HG02852 (cell line): ENCODE measurements around the gene NID1.
"Not testable (repeated sequence)": the region's sequence is repeated elsewhere in the genome, so short reads cannot be mapped to it uniquely, and the experiment has no call there.

ENCODE experiments used
- ATAC-seq: cut with Tn5 transposase; IDR thresholded peaks from one replicate; pipeline ENCODE4 v1.9.1; 2021; ENCODE audit warnings: mild to moderate bottlenecking, moderate library complexity; ENCODE audit not compliant: unreplicated experiment

NID1 gene

DNA sequence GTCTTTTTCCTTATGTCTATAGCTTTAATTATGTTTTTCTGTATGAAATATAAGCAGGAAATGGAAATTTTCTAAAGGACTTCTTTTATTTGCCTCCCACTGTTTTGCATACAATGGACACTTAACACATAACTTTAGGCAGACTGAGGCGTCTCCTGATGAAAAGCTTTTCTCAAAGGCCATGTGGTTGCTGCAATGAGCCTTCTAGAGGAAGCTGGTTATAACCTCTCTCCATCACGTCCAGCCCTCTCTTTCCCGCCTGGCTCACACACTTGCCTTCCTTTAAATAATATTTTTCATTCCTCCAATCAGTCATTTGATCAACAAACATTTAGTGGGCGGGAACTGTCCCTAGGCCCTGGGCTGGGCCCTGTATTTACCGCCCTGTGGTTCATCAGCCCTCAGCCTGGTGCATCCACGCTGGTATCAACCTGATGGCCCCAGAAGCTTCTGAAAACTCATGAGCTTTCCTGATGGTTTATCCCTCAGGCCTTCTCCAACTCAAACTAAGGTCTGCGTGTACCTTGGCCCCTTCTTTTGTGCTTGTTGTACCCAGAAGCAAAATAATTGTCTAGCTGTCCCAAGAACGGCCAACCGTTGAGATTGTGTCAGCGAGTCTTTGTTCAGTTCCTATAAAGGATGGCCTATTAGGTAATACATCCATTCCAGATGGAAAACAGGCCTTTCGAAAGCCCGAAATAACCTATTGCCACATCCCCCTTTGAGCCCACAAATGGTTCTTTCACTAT is 122.8 kb downstream of the NID1 start:
- no peak for ATAC-seq

DNA sequence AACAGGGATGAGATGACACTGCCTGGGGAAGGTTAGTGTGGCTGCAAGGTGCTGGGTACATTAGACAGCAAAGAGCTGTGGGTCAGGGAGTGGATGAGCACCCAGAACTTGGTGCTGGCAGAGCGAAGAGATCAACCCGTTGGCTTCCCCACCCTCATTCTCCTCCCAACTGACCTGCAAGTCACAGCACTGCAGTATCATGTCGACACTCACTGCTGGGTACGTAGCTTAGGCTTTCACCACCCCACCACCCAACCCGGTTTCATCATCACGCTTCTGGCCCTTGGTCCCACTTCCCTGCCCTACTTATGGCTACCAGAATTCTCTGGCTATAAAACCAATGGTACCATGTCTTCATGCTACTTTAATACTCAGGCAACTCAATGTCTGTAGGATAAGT is 124.6 kb downstream of the NID1 start:
- ATAC-seq, result no peak

DNA sequence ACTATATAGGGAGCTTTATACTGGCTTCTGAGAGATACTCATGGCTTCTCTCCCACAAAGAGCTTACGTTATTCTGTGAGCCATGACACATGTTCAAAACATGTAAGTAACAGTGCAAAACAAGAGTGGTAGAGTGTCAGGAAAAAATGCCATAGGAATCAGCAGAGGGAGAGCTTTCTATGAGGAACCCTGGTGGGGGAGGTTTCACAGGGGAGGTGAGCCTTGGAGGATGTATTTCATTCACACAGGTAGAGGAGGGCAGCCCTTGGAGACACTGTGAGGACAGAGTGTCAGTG is 125.5 kb downstream of the NID1 start:
- no peak for ATAC-seq

DNA sequence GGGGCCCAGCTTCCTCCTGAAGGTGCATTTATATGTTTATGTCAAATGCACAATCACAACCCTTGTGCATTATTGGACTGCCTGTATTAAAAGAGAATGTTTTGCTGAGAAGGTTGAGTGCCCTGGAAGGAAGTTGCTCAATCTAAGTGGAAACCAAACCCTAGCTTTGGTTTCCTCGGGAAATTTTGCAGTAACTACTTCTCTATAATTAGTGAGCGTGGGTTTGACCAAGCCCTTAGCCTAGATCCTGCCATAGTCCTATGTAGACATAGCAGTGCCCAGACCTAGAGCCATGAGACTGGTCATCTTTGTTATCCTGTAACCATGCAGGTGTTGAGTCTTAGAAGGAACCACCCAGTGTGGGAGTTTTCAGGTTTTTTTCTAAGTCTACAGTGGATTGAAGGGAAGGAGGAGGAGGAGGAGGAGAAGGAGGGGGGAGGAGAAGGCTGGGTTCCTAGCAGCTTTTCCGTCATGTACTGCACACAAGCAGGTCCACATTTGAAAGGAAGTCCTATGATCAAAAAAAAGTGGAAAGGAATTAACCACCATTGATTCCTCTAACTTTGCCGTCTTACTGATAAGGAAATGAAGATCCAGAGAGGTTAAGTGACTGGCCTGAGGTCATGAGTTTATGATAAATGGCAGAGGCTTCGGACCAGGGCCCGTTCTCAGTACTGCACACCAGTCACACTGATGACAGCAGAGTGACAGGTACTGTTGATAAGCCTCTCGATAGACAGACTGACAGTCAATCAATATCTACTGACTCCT is 126.0 kb downstream of the NID1 start:
- ATAC-seq, result peak; percentile 52

DNA sequence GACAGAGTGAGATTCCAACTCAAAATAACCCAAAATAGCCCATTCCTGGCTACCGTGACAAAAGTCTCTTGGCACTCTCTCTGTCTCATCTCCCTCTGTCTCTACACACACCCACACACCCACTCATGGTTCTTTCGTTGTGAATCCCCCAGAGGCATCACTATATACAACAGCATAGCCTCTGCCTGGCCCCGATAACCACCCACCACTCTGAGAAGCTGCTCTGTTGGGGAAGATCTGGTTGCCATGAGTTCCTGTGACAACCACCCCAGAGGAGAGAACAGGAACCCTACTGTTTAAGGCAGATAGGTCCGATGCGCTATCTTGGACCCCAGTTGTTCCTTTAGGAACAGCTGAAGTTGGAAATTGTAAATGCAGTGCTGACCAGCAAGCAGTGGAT is 127.8 kb downstream of the NID1 start:
- ATAC-seq, result peak; percentile 41

DNA sequence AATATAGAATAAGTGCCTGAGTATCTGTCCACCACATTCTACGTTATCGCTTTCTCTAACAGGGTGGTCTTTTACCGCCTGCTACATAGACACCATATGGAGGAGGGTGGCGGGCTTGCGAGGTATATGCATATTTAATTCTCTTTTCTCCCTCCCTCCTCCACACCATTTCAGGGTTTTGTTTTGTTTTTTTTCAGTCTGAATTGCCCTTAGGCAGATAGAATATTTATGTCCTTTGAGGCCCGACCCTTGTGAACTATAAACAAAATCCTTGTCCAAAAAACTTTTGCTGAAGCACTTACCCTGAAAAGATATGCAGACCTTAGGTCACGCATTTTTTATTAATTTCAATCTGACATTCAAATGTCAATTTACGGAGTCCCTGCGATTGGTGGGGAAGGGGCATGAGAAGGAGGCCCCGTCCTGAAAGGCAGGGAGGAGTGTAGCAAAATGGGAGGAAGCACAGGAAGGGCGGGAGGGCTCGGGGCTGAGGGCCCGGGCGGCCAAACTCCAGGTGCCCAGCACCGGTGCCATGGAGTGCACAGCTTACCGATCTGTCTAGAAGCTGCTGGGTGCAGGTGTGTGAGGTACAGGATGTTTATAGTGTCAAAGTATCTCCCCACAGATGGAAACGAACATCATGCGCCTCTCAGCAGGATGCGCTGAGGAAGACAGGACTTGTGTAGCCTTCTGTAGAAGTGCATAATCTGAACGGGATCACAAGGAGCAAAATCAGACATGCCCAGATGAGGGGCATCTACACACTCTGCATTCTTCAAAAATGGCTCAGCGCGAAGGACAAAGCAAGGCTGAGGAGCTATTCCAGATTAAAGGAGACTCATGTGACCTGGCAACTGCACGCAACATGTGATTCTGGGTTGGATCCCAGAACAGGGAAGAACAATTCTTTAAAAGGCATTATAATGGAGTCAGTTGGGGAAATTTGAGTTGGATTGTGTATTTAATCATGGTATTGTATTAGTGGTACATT is 129.4 kb downstream of the NID1 start:
- no peak for ATAC-seq

DNA sequence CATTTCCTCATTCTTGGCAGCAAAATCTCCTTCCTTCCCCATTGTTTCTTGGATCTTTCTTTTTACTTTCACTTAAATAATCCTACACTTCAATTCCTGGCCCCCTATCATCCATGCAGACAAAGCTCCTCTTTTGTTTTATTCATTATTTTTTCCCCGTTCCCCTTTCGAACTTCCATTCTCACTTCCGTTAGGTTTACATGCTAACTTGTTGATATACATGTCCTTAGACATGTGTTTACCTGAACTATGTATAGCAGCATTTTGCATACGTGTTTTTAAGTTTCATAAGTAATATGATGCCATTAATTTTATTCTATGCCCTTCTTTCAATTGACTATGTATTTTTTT is 131.1 kb downstream of the NID1 start:
- no peak for ATAC-seq

DNA sequence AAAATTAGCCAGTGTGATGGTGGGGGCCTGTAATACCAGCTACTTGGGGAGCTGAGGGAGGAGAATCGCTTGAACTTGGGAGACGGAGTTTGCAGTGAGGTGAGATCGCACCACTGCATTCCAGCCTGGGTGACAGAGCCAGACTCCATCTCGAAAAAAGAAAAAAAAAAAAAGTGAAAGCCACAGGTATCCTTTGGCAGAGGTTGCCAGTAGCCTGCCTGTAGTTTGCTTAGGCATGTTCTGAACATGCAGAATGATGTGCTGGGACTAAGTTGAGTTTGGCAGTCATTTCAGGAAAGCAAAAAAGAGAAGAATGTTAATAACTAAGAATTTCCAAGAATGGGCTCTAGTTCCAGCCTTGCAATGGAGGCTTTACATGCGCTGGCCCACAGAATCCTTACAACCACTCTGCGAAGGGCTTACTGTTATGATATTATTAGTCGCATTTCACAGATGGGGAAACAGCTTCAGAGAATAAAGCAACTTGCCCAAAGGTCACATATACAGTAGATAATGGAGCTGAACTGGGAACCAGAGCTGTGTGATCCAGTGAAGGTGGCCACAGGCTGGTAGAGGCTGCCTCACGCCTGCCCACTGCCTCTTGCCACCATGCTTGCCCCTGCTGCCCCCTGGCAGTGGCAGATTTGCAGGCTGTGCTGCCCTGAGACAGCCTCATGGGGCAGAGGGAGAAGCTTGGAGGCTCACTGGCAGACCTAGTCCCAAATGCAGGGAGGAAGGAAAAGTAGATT is 131.7 kb downstream of the NID1 start:
- no peak for ATAC-seq

DNA sequence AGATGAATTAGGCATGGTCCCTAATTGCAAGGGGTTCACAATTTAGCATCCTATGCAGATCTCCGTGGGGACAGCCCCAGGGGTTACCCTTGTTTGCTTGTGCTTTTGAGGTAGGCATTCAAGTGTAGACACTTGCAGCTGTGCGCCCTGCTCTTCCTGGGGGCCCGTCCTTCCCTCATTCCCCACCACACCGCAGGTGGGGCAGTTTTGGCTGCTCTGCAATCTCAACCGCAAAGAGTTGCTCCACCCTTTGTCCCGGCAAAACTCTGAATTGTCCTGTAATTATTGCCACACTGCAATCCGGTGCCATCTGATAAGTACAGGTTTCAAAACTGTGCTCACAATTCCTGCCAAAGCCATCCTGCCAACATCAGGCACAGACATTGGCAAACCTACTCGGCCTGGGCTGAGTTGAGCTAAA is 132.8 kb downstream of the NID1 start:
- ATAC-seq, result peak; percentile 63

DNA sequence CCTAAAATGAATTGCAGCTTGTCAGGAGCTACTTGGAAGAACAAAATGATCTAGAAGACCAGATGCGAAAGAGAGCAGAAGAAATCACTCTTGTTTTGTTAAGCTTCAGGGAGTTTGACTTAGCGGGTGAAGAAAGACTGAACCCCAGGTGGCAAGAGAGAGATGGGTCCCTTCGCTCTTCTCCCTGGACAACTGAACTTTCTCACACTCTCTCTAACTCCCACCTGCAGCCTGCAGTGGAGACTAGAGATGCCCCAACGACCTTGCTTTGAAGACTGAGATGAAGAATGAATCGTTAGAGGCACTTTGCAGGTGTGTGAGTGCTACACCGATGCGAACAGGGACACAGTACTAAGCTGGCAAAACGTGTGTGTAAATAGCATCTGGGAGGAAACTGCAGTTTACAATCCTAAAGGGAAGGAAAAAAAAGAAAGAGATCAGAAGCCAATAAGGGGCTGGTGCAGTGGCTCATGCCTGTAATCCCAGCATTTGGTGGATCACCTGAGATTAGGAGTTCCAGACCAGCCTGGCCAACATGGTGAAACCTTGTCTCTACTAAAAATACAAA is 133.6 kb downstream of the NID1 start:
- no peak for ATAC-seq

DNA sequence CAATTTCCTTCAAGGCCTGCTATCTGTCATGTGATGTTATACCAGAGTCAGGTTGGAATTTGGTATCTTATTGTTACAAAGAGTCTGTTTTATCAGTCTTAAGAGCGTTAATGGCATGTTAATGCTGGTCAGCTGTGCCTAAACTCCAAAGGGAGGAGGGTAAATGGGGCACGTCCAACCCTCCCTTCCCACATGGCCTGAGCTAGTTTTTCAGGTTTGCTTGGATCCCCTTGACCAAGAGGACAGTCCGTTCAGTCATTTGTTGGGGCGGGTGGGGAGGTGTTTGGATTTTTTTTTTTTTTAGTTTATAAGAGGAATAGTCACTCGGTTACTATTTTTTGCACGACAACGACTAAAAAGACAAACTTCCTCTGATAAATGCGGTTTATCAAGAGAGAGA is 134.3 kb downstream of the NID1 start:
- ATAC-seq, result no peak

DNA sequence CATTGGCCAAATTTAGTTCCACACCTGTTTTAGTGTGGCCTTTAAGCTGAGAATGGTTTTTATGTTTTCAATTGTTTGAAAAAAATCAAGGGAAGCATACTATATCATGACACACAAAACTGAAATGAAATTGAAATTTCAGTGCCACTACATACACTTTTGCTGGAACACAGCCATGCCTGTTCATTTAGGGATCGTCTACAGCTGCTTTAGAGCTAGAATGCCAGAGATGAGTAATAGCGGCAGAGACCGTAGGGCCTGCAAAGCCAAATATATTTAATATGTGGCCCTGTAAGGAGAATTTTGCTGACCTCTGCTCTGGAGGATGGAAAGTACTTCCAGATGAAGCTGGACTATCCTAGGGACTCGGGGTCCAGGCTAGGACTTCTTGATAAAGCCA is 135.7 kb downstream of the NID1 start:
- no peak for ATAC-seq

DNA sequence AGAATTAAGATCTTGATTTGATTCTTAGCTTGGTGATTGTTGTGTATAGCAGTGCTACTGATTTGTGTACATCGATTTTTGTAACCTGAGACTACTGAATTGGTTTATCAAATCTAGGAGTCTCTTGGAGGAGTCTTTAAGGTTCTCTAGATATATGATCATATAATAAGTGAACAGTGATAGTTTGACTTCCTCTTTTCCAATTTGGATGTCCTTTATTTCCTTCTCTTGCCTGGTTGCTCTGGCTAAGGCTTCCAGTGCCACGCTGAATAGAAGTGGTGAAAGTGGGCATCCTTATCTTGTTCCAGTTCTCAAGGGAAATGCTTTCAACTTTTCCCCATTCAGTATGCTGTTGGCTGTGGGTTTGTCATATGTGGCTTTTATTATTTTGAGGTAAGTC is 136.7 kb downstream of the NID1 start:
- no peak for ATAC-seq

DNA sequence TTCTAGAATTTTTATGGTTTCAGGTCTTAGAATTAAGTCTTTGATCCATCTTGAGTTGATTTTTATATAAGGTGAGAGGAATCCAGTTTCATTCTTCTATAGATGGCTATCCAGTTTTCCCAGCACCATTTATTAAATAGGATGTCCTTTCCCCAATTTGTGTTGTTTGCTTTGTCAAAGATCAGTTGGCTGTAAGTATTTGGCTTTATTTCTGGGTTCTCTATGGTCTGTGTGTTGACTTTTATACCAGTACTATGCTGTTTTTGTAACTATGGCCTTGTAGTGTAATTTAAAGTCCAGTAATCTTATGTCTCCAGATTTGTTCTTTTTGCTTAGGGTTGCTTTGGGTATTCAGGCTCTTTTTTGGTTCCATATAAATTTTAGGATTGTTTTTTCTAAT is 137.3 kb downstream of the NID1 start:
- not testable (repeated sequence) for ATAC-seq
